K562 (cell line): Measurements from ENCODE around the gene SPAG17. TPM values are rescaled to one million over a fixed set of nuclear protein-coding genes. Genes with fewer than 3 reads are reported as not detected.

Source experiments
- ATAC-seq: fragments of 200-7000 bp; cut with Tn5 transposase; 3 replicates; pipeline ENCODE4 v1.9.1; 2020; ENCODE audit warnings: moderate library complexity
- BruUV-seq: library from RNA; stranded (reverse); fragments of 400-500 nt; replicated peaks from 2 replicates; lab custom pipeline; 2021; lab: Mats Ljungman, UMichigan
- CTCF ChIA-PET: fragments of 300-600 bp; formaldehyde crosslinking; extraction: SDS; loops from one replicate; lab custom pipeline; 2021; ENCODE audit warnings: low intra/inter-chr PET ratio; lab: Yijun Ruan, JAX
- POLR2A ChIA-PET: fragments of 300-600, 350-650 bp; sonication (Branson Sonifier 250); formaldehyde crosslinking; extraction: SDS; loops from one replicate; lab custom pipeline; 2021; ENCODE audit warnings: antibody characterized with exemption, inconsistent platforms; lab: Yijun Ruan, JAX
- DNase-seq, 4 experiments: peaks; one replicate each; pipeline versions ENCODE4 v3.0.0 to v3.0.0-alpha.2; 2011 to 2018; ENCODE audit warnings: low spot score in 3 of 4, mixed read lengths in 3 of 4; ENCODE audit errors: extremely low read depth in 1 of 4
- FAIRE-seq: peaks from 2 replicates; lab custom pipeline; 2011; peaks lifted over from hg19 to GRCh38; lab: Jason Lieb, UNC
- H2AFZ ChIP-seq: 2 replicates; pipeline ENCODE4 v1.6.0; 2011; ENCODE audit warnings: low read depth, low read length, control low read depth, inconsistent platforms
- H3K27ac ChIP-seq: fragments of 200-600 bp; 3 replicates; pipeline ENCODE4 v1.8.0; 2011; ENCODE audit warnings: low read depth, mild to moderate bottlenecking, control low read depth, inconsistent platforms, low read length, moderate library complexity, mixed read lengths; ENCODE audit errors: extremely low read depth
- H3K27me3 ChIP-seq, 2 experiments: fragments of 300-600 bp in 1 of 2; 2 replicates in 1 of 2; 3 replicates in 1 of 2; pipeline versions ENCODE4 v1.6.0 to v1.8.0; 2011; ENCODE audit warnings: inconsistent platforms in 2 of 2, low read length in 2 of 2, mild to moderate bottlenecking in 1 of 2, mixed read lengths in 1 of 2, moderate library complexity in 1 of 2; ENCODE audit not compliant: control insufficient read depth in 2 of 2, insufficient read depth in 2 of 2
- H3K36me3 ChIP-seq: fragments of 300-600 bp; 3 replicates; pipeline ENCODE4 v1.8.0; 2011; ENCODE audit warnings: mild to moderate bottlenecking, low read length, inconsistent platforms; ENCODE audit not compliant: control insufficient read depth, insufficient read depth
- H3K4me1 ChIP-seq, 2 experiments: fragments of 200-600 bp in 1 of 2; replicated peaks in 1 of 2; 2 replicates in 1 of 2; 3 replicates in 1 of 2; pipeline versions ENCODE4 v1.5.1 to v1.8.0; 2011; ENCODE audit warnings: inconsistent platforms in 2 of 2, low read length in 2 of 2, mild to moderate bottlenecking in 1 of 2, mixed read lengths in 1 of 2, moderate library complexity in 1 of 2; ENCODE audit not compliant: control insufficient read depth in 2 of 2, insufficient read depth in 2 of 2
- H3K4me2 ChIP-seq: 2 replicates; pipeline ENCODE4 v1.6.1; 2011; ENCODE audit warnings: low read length, control low read depth, inconsistent platforms, mixed read lengths; ENCODE audit not compliant: insufficient read depth
- H3K4me3 ChIP-seq: fragments of 200-600 bp; sonication (generic), shearing (Covaris generic); 2 replicates; pipeline ENCODE4 v1.5.1; 2016; ENCODE audit warnings: control low read depth, inconsistent platforms
- H3K79me2 ChIP-seq: fragments of 200-600 bp; 3 replicates; pipeline ENCODE4 v1.8.0; 2011; ENCODE audit warnings: low read length, inconsistent platforms; ENCODE audit not compliant: control insufficient read depth, insufficient read depth
- H3K9ac ChIP-seq, 2 experiments: 2 replicates each; pipeline versions ENCODE4 v1.6.0 to v1.6.1; 2011; ENCODE audit warnings: low read depth in 2 of 2, low read length in 2 of 2, control low read depth in 1 of 2, inconsistent platforms in 1 of 2, mild to moderate bottlenecking in 1 of 2, mixed read lengths in 1 of 2; ENCODE audit not compliant: insufficient read depth in 1 of 2
- H3K9me1 ChIP-seq: one replicate; pipeline ENCODE4 v1.6.0; 2011; ENCODE audit warnings: inconsistent platforms, mild to moderate bottlenecking, low read length, moderate library complexity; ENCODE audit not compliant: control insufficient read depth, insufficient read depth
- H3K9me3 ChIP-seq: replicated peaks from 2 replicates; pipeline ENCODE4 v1.5.1; 2011; ENCODE audit warnings: low read depth, low read length, inconsistent platforms; ENCODE audit not compliant: control insufficient read depth, insufficient read depth
- H4K20me1 ChIP-seq: replicated peaks from 2 replicates; pipeline ENCODE4 v1.6.1; 2011; ENCODE audit warnings: low read length, inconsistent platforms, mixed read lengths; ENCODE audit not compliant: control insufficient read depth, insufficient read depth
- CTBP1 ChIP-seq: fragments of 450-650 bp; IDR thresholded peaks from 2 replicates; pipeline ENCODE4 v1.6.1; 2016; ENCODE audit warnings: borderline replicate concordance
- LARP7 ChIP-seq: fragments of 450-650 bp; IDR thresholded peaks from 2 replicates; pipeline ENCODE4 v1.6.1; 2016
- SFPQ ChIP-seq: fragments of 200-400 bp; formaldehyde crosslinking; IDR thresholded peaks from 2 replicates; pipeline ENCODE4 v1.6.1; 2017; ENCODE audit warnings: mild to moderate bottlenecking, low read depth, low read length, moderate library complexity
- SMARCB1 ChIP-seq: IDR thresholded peaks from 2 replicates; pipeline ENCODE4 v1.6.1; 2011; ENCODE audit warnings: improper control_type of control experiment, low read depth; ENCODE audit not compliant: insufficient read length
- SREBF1 ChIP-seq: fragments of 150-350 bp; IDR thresholded peaks from 2 replicates; pipeline ENCODE4 v1.6.1; 2014; ENCODE audit warnings: antibody characterized with exemption, low read depth, low read length, borderline replicate concordance
- TAF1 ChIP-seq: IDR thresholded peaks from 2 replicates; pipeline ENCODE4 v1.6.1; 2011; ENCODE audit warnings: mild to moderate bottlenecking, low read length, moderate library complexity; ENCODE audit not compliant: insufficient read depth, control insufficient read depth, severe bottlenecking; ENCODE audit errors: extremely low read depth
- U2AF1 ChIP-seq: fragments of 200-400 bp; formaldehyde crosslinking; optimal IDR thresholded peaks from 2 replicates; pipeline ENCODE3; 2017; ENCODE audit warnings: mild to moderate bottlenecking, low read depth, low read length, moderate library complexity
- ZMIZ1 ChIP-seq, 2 experiments: fragments of 150-350 bp in 1 of 2; IDR thresholded peaks; 2 replicates each; pipeline ENCODE4 v1.6.1; 2012 to 2016; ENCODE audit warnings: low read depth in 2 of 2, low read length in 2 of 2, mild to moderate bottlenecking in 1 of 2, moderate library complexity in 1 of 2
- ZNF77 ChIP-seq: fragments of 250-450 bp; sonication (Bioruptor Pico); IDR thresholded peaks from 2 replicates; pipeline ENCODE4 v1.5.0; 2020
- ZSCAN29 ChIP-seq: fragments of 450-650 bp; IDR thresholded peaks from 2 replicates; pipeline ENCODE4 v1.6.1; 2017
- WGBS: fragments of 100-300 bp; shearing (Covaris generic); methylation state at CpG from one replicate; pipeline ENCODE4 v1.1.6; 2016; ENCODE audit warnings: low coverage, mixed read lengths; ENCODE audit not compliant: insufficient coverage; ENCODE audit errors: missing lambda C conversion rate; 5-methylcytosine and 5-hydroxymethylcytosine counted together
- in situ Hi-C: fragments of 300-500 bp; cut with MboI; formaldehyde crosslinking; loops from 4 replicates; pipeline ENCODE4 v1.15.0; 2018; ENCODE audit warnings: inconsistent platforms, mixed read lengths
- intact Hi-C: fragments of 100-400 bp; cut with micrococcal nuclease; formaldehyde crosslinking; loops from 2 replicates; pipeline ENCODE4 v1.14.2; 2022
- polyA plus RNA-seq, 8 experiments: library from polyadenylated mRNA; depleted of rRNA in 4 of 8; stranded (reverse) in 5 of 8; unstranded in 3 of 8; fragments of >200 nt; fragmentation: Nextera tagmentation in 2 of 8; fragmentation: Illumina TruSeq in 1 of 8; extraction: Ambion mirVana in 2 of 8; extraction: Trizol in 1 of 8; gene quantifications; 2 replicates each; pipeline versions ENCODE4 v1.2.1 to v1.2.3, GENCODE V29; 2011 to 2014; ENCODE audit warnings: inconsistent platforms in 1 of 8, missing spikeins in 1 of 8
- total RNA-seq, 7 experiments: library from RNA; depleted of rRNA in 6 of 7; stranded (reverse); fragments of >200 nt in 6 of 7; fragmentation: Illumina TruSeq in 2 of 7; extraction: Trizol in 2 of 7; gene quantifications; 2 replicates each; pipeline versions ENCODE4 v1.2.1 to v1.2.3, GENCODE V29; 2011 to 2021; ENCODE audit warnings: low replicate concordance in 1 of 7
- TF ChIP-seq, protein P1 (sequence below): fragments of 250-450 bp; sonication (Bioruptor Pico); IDR thresholded peaks from 2 replicates; pipeline ENCODE4 v1.8.0; 2022; ENCODE audit warnings: moderate library complexity, mild to moderate bottlenecking, inconsistent platforms
- TF ChIP-seq, protein P2 (sequence below): fragments of 250-450 bp; sonication (Bioruptor Pico); IDR thresholded peaks from 2 replicates; pipeline ENCODE4 v1.5.1; 2021; ENCODE audit warnings: mild to moderate bottlenecking

Gene SPAG17
- total and polyA plus RNA-seq, 9 of the 15 experiments (the other 6 are each of a cell fraction or from before 2014, with no cell fraction given) = 0.07 to 2.1 (median 1.5) TPM

GRCh38 chr1:118004312-118004711, 180.7 kb downstream of the SPAG17 start (continued):
- TF ChIP-seq, protein P1, sequence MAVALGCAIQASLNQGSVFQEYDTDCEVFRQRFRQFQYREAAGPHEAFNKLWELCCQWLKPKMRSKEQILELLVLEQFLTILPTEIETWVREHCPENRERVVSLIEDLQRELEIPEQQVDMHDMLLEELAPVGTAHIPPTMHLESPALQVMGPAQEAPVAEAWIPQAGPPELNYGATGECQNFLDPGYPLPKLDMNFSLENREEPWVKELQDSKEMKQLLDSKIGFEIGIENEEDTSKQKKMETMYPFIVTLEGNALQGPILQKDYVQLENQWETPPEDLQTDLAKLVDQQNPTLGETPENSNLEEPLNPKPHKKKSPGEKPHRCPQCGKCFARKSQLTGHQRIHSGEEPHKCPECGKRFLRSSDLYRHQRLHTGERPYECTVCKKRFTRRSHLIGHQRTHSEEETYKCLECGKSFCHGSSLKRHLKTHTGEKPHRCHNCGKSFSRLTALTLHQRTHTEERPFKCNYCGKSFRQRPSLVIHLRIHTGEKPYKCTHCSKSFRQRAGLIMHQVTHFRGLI = no peak

GRCh38 chr1:117985973-117986372, 199.1 kb downstream of the SPAG17 start:
- no peak for ATAC-seq
- TF ChIP-seq ZNF77 (CRISPR knock-in tag) = no peak
- no peak for TF ChIP-seq LARP7
- no peak for TF ChIP-seq TAF1
- no peak for TF ChIP-seq CTBP1
- TF ChIP-seq, protein P2, sequence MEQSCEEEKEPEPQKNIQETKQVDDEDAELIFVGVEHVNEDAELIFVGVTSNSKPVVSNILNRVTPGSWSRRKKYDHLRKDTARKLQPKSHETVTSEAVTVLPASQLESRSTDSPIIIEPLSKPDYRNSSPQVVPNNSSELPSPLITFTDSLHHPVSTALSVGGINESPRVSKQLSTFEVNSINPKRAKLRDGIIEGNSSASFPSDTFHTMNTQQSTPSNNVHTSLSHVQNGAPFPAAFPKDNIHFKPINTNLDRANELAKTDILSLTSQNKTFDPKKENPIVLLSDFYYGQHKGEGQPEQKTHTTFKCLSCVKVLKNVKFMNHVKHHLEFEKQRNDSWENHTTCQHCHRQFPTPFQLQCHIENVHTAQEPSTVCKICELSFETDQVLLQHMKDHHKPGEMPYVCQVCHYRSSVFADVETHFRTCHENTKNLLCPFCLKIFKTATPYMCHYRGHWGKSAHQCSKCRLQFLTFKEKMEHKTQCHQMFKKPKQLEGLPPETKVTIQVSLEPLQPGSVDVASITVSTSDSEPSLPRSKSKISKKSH (CRISPR knock-in tag) = no peak
- TF ChIP-seq U2AF1 = no peak
- TF ChIP-seq SMARCB1 = no peak
- no peak for TF ChIP-seq SFPQ
- no peak for TF ChIP-seq SREBF1
- TF ChIP-seq ZMIZ1 (IDR thresholded peaks at IDR 0.05; ENCODE audit: low read depth in 2 of 2, low read length in 2 of 2) = no peak
- TF ChIP-seq ZSCAN29 = no peak

More at GRCh38 chr1:117985973-117986372, 199.1 kb downstream of the SPAG17 start:
- Histone ChIP-seq H3K36me3 (no peaks in the 10 kb centered on the region), H3K27ac (no peak overlapping the region), H3K79me2 (no peaks in the 10 kb centered on the region), H3K9ac (no peak overlapping the region), H3K27me3 (peaks cover 0 to 4% of the 10 kb centered on the region in 2 experiments; a peak in 1 of 5 replicates), H2AFZ (no peak overlapping the region), H3K9me3 (no peaks in the 10 kb centered on the region), H3K4me2 (no peak overlapping the region), H3K4me1 (no peaks in the 10 kb centered on the region), H4K20me1 (no peaks in the 10 kb centered on the region), H3K4me3 (no peak overlapping the region), H3K9me1 (no peaks in the 10 kb centered on the region)
- 4% methylated on average over 3 of the region's 3 CpGs for WGBS
- FAIRE-seq (no peak), DNase-seq (no peak)
- intact Hi-C loops = no loop called here
- in situ Hi-C loops = no loop called here
- CTCF ChIA-PET = no interaction called here
- no TSS peak for BruUV-seq
- POLR2A ChIA-PET = interaction anchor here (2.8 kb wide), 1 partner anchor 9 kb away, joined by 14 read pairs; no protein-coding TSS in a partner anchor
